PFSK-1 (cell line): ENCODE measurements around the gene RFK.

Experiments used
- FOXP2 ChIP-seq: optimal IDR thresholded peaks from 2 replicates; pipeline ENCODE3; 2011; ENCODE audit warnings: borderline replicate concordance, control low read depth, inconsistent platforms; ENCODE audit not compliant: insufficient read depth; ENCODE audit errors: extremely low read length, extremely low read depth
- POLR2AphosphoS5 ChIP-seq: IDR thresholded peaks from 2 replicates; pipeline ENCODE4 v1.6.1; 2012; ENCODE audit warnings: low read depth, mild to moderate bottlenecking, control low read depth, low read length, moderate library complexity
- SIN3A ChIP-seq: IDR thresholded peaks from 2 replicates; pipeline ENCODE4 v1.6.1; 2012; ENCODE audit warnings: mild to moderate bottlenecking, low read length, moderate library complexity, borderline replicate concordance; ENCODE audit not compliant: insufficient read depth
- TAF1 ChIP-seq: IDR thresholded peaks from 2 replicates; pipeline ENCODE4 v1.6.1; 2012; ENCODE audit warnings: low read length, control low read depth, borderline replicate concordance; ENCODE audit not compliant: insufficient read depth
- TF ChIP-seq, protein P1 (sequence below), 2 experiments: IDR thresholded peaks; 2 replicates each; pipeline versions ENCODE4 v1.6.1 to v1.8.0; 2011 to 2012; ENCODE audit warnings: low read depth in 2 of 2, low read length in 2 of 2, control low read depth in 1 of 2, inconsistent platforms in 1 of 2, mild to moderate bottlenecking in 1 of 2, moderate library complexity in 1 of 2; ENCODE audit not compliant: insufficient read depth in 1 of 2

DNA sequence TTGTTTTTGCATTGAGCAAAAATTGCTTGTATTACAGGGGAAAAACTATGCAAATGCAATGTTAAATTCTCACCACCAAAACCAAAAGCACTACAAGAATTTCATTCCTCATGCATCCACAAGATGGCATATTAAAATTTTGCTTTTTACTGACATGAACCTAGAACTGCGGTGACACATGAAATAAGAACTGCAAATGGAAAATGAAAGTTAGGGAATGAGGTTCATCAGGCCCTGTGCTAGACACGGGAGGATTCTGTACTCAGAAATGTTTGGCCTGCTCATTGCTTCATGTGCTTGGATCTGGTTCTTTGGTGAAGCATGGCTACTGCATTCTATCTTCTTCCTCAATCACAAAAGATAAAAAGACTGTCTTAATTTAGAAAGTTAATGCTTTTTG lies 9.1 kb upstream of the RFK start:
- TF ChIP-seq POLR2AphosphoS5: no peak
- TF ChIP-seq, protein P1, sequence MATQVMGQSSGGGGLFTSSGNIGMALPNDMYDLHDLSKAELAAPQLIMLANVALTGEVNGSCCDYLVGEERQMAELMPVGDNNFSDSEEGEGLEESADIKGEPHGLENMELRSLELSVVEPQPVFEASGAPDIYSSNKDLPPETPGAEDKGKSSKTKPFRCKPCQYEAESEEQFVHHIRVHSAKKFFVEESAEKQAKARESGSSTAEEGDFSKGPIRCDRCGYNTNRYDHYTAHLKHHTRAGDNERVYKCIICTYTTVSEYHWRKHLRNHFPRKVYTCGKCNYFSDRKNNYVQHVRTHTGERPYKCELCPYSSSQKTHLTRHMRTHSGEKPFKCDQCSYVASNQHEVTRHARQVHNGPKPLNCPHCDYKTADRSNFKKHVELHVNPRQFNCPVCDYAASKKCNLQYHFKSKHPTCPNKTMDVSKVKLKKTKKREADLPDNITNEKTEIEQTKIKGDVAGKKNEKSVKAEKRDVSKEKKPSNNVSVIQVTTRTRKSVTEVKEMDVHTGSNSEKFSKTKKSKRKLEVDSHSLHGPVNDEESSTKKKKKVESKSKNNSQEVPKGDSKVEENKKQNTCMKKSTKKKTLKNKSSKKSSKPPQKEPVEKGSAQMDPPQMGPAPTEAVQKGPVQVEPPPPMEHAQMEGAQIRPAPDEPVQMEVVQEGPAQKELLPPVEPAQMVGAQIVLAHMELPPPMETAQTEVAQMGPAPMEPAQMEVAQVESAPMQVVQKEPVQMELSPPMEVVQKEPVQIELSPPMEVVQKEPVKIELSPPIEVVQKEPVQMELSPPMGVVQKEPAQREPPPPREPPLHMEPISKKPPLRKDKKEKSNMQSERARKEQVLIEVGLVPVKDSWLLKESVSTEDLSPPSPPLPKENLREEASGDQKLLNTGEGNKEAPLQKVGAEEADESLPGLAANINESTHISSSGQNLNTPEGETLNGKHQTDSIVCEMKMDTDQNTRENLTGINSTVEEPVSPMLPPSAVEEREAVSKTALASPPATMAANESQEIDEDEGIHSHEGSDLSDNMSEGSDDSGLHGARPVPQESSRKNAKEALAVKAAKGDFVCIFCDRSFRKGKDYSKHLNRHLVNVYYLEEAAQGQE (IDR thresholded peaks at IDR 0.05; ENCODE audit: insufficient read depth in 1 of 2, low read depth in 2 of 2, low read length in 2 of 2): no peak
- TF ChIP-seq FOXP2: no peak
- no peak for TF ChIP-seq SIN3A
- no peak for TF ChIP-seq TAF1
